Measurements from ENCODE around the gene GNPTG.

The GNPTG gene

DNA sequence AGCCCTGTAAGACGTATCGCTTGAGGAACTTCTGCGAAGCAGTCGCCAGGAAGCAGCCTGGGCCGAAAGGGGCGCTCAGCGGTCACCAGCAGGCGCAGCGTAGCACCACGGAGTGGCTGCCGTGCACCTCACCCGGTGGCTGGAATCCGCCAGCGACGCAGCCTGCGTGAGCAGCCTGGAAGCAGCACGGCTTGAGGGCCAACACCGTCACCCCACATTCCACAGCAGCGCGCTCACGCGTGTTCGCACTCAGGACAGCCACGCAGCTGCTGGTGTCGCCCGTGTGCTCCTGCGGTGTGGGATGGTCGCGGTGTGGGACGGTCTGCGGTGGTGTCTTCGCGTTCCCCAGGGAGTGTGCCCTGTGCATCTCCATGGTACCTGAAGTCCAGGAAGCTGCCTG lies 32.7 kb upstream of the GNPTG start:
- no peak for DNase-seq (ENCODE audit: low read depth)
- TF ChIP-seq, protein P1, sequence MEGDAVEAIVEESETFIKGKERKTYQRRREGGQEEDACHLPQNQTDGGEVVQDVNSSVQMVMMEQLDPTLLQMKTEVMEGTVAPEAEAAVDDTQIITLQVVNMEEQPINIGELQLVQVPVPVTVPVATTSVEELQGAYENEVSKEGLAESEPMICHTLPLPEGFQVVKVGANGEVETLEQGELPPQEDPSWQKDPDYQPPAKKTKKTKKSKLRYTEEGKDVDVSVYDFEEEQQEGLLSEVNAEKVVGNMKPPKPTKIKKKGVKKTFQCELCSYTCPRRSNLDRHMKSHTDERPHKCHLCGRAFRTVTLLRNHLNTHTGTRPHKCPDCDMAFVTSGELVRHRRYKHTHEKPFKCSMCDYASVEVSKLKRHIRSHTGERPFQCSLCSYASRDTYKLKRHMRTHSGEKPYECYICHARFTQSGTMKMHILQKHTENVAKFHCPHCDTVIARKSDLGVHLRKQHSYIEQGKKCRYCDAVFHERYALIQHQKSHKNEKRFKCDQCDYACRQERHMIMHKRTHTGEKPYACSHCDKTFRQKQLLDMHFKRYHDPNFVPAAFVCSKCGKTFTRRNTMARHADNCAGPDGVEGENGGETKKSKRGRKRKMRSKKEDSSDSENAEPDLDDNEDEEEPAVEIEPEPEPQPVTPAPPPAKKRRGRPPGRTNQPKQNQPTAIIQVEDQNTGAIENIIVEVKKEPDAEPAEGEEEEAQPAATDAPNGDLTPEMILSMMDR (IDR thresholded peaks at IDR 0.05; ENCODE audit: insufficient read depth, low read depth, low read length, missing control alignments), result no peak
- H3K4me3 ChIP-seq (ENCODE audit: low read length), result no peak overlapping the region

DNA sequence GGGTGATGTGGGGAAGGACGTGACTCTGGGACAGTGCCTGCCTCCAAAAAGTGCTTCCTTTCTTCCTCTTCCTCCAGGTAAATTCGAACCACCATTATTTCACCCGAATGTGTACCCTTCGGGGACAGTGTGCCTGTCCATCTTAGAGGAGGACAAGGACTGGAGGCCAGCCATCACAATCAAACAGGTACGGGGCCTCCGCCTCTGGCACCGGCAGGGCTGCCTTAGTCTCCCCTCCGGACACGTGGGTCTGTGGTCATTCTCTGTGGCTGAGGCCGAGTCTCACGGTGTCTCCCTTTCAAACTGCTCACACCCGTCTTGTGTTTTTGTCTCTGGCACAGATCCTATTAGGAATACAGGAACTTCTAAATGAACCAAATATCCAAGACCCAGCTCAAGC lies 31.6 kb upstream of the GNPTG start:
- DNase-seq (ENCODE audit: low read depth), result no peak
- no peak overlapping the region for H3K4me3 ChIP-seq (ENCODE audit: low read length)
- TF ChIP-seq, protein P1 (IDR thresholded peaks at IDR 0.05; ENCODE audit: insufficient read depth, low read depth, low read length, missing control alignments), result no peak

DNA sequence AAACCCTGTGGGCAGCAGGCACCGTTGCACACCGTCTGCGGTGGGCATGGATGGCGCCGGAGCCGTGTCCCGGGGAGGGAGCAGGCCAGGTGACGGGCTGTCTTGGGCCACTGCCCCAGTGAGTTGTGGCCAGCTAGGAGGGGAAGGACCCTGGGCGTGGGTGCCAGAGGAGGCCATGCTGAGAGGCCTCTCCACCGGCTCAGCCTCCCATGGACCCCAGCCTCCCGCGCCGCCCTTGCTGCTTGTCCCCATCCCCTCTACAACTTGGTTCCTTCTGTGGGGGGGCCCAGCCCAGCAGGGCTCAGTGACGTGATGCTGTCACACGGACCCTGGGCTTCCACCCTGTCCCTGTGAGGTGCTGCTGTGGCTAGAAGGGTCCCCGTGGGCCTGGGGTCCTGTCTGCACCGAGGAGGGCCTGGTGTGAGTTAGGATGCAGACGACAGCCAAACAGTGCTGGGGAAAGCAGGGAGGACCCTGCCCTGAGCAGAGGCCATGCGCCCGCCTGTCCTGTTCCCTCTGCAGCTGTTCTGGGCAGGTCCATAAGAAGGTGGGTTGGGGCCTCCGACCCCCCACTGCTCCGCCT lies 31.0 kb upstream of the GNPTG start:
- no peak for DNase-seq (ENCODE audit: low read depth)
- TF ChIP-seq, protein P1 (IDR thresholded peaks at IDR 0.05; ENCODE audit: insufficient read depth, low read depth, low read length, missing control alignments), result no peak
- H3K4me3 ChIP-seq (ENCODE audit: low read length), result no peak overlapping the region

DNA sequence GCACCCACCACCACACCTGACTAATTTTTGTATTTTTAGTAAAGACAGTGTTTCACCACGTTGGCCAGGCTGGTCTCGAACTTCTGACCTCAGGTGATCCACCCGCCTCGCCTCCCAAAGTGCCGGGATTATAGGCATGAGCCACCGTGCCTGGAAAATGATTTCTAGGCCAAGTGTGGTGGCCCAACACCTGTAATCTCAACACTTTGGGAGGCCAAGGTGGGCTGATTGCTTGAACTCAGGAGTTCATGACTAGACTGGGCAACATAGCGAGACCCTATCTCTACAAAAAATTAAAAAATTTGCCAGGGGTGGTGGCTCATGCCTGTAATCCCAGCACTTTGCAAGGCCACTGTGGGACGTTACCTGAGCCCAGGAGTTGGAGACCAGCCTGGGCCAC lies 29.3 kb upstream of the GNPTG start:
- DNase-seq (ENCODE audit: low read depth), result no peak

DNA sequence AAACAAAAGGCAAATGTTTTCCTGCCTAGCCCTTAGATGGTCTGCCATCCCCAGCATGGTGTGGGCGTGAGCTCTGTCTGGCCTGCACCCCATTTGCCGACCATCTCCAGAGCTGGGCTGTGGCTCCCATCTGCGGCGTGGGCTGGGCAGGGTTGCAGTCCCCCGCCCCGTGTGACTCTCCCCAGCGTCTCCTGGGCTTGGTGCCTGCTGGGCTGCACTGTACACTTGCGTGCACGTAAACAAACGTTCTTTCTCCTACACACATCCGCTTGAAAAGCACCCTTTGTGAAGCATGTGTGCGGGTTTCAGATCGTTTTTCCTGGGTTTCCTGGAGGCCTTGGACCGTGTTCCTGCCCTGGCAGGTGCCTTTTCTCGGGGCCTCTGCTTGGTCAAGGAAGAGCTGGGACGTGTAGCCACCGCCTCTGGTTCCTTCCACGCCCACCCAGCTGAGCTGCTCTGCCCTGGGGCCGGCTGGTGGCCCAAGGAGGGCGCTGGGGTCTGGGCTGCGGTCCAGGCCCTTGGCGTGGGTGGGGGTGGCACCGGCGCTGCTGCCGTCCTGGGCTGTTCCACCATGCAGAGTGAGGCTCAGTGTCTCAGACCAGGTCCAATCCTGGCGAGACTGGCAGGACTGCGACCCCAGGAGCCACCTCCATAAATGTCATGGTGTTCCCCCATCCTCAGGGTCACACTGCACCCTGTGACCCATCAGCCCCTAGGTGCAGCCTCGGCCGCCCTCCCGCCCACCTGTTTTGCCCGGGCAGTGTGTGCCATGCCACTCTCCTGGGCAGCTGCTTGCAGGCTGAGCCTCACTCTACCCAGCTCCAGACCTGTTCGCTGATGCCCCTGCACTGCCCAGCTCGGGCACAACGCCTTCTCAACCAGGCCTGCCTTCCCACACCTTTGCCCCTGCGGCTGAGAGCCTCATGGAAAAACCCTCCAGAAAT lies 28.2 kb upstream of the GNPTG start:
- H3K4me3 ChIP-seq (ENCODE audit: low read length), result no peak overlapping the region
- no peak for DNase-seq (ENCODE audit: low read depth)
- TF ChIP-seq, protein P1 (IDR thresholded peaks at IDR 0.05; ENCODE audit: insufficient read depth, low read depth, low read length, missing control alignments), result no peak

More for the DNA sequence above, 29.3 kb upstream of the GNPTG start:
- H3K4me3 ChIP-seq (ENCODE audit: low read length), result no peak overlapping the region
- TF ChIP-seq, protein P1 (IDR thresholded peaks at IDR 0.05; ENCODE audit: insufficient read depth, low read depth, low read length, missing control alignments), result no peak

DNA sequence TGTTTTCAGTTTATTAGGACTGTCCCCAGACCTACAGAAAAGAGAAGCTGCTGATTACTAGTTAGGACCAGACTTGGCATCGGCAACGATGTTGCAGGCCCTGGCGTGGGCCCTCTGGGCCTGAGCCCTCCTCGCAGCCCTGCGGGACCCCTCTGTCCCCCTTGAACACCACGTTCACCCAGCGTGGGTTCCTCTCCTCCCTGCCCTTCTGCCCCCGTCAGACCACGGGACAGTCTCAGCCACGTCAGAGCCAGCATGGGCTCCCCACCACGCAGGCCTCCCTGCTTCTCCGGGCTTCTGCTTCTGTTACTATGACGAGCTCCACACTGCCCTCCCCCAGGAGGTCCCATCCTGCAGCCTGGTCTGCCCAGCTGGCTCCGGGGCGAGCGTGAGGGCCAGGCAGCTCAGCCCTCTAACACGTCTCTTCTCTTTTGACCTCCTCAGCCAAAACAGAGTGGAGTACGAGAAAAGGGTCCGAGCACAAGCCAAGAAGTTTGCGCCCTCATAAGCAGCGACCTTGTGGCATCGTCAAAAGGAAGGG lies 27.4 kb upstream of the GNPTG start:
- no peak for DNase-seq (ENCODE audit: low read depth)

More for the DNA sequence above, 27.4 kb upstream of the GNPTG start:
- TF ChIP-seq, protein P1 (IDR thresholded peaks at IDR 0.05; ENCODE audit: insufficient read depth, low read depth, low read length, missing control alignments), result no peak
- no peak overlapping the region for H3K4me3 ChIP-seq (ENCODE audit: low read length)

Measured in epithelial cell of esophagus (primary cell).